HFFc6 (cell line): ENCODE results near the gene ATAD3A. TPM values are rescaled to one million over a fixed set of nuclear protein-coding genes. Genes with fewer than 3 reads are reported as not detected.

Source experiments
- DNase-seq: peaks from one replicate; pipeline ENCODE4 v3.0.0-alpha.2; 2018
- H3K27ac Mint-ChIP-seq: 2 replicates; pipeline ENCODE4 v1.8.0; 2020; ENCODE audit warnings: mild to moderate bottlenecking, mixed read lengths
- H3K27me3 Mint-ChIP-seq: 2 replicates; pipeline ENCODE4 v1.8.0; 2021; ENCODE audit warnings: mild to moderate bottlenecking, moderate library complexity, mixed read lengths; ENCODE audit not compliant: insufficient read depth
- H3K36me3 Mint-ChIP-seq: 2 replicates; pipeline ENCODE4 v1.8.0; 2021; ENCODE audit warnings: low read depth, mixed read lengths
- H3K4me1 Mint-ChIP-seq: 2 replicates; pipeline ENCODE4 v1.8.0; 2020; ENCODE audit warnings: low read depth, mixed read lengths
- H3K4me3 Mint-ChIP-seq: 2 replicates; pipeline ENCODE4 v1.8.0; 2020; ENCODE audit warnings: mild to moderate bottlenecking, moderate library complexity, mixed read lengths
- H3K9me3 Mint-ChIP-seq: 2 replicates; pipeline ENCODE4 v1.8.0; 2020; ENCODE audit warnings: mild to moderate bottlenecking, mixed read lengths
- CTCF ChIP-seq: fragments of 200-600 bp; sonication (generic); IDR thresholded peaks from 2 replicates; pipeline ENCODE4 v1.5.0; 2021; ENCODE audit warnings: antibody characterized with exemption, mild to moderate bottlenecking
- total RNA-seq, 6 experiments: library from RNA; stranded (reverse); fragmentation: NEBNext Ultra II Directional; extraction: Animal tissue kit (Norgen Biotek cat#: 25700); gene quantifications; 2 replicates in 1 of 6; 3 replicates in 5 of 6; pipeline ENCODE4 v1.2.3, GENCODE V29; 2021

Gene ATAD3A
- total RNA-seq, 6 experiments from 2014 or later = 48.7 to 61.5 (median 54.0) TPM

GRCh38 chr1:1559066-1559465 lies 47.1 kb downstream of the ATAD3A start:
- Mint-ChIP-seq H3K27me3 (no peaks in the 10 kb centered on the region; the same call in 1 of the 2 replicates), H3K9me3 (no peaks in the 10 kb centered on the region), H3K4me3 (no peak overlapping the region), H3K4me1 (peaks cover 11% of the 10 kb centered on the region), H3K27ac (no peak overlapping the region), H3K36me3 (peaks cover 18% of the 10 kb centered on the region)
- no peak for DNase-seq
- no peak for TF ChIP-seq CTCF

GRCh38 chr1:1560178-1560577 lies 48.2 kb downstream of the ATAD3A start:
- Mint-ChIP-seq H3K27ac (no peak overlapping the region), H3K9me3 (no peaks in the 10 kb centered on the region), H3K4me3 (no peak overlapping the region), H3K4me1 (peaks cover 4% of the 10 kb centered on the region), H3K36me3 (peaks cover 25% of the 10 kb centered on the region), H3K27me3 (no peaks in the 10 kb centered on the region; the same call in 1 of the 2 replicates)
- no peak for TF ChIP-seq CTCF
- no peak for DNase-seq

GRCh38 chr1:1561801-1562470 lies 50.0 kb downstream of the ATAD3A start:
- H3K36me3 Mint-ChIP-seq = peaks cover 29% of the 10 kb centered on the region
- H3K4me3 Mint-ChIP-seq = no peak overlapping the region
- H3K27me3 Mint-ChIP-seq = no peaks in the 10 kb centered on the region; the same call in 1 of the 2 replicates
- TF ChIP-seq CTCF = no peak
- no peak for DNase-seq
- H3K9me3 Mint-ChIP-seq = no peaks in the 10 kb centered on the region
- no peak overlapping the region for H3K27ac Mint-ChIP-seq
- no peaks in the 10 kb centered on the region for H3K4me1 Mint-ChIP-seq

- Mint-ChIP-seq H3K36me3 (peaks cover 34% of the 10 kb centered on the region), H3K4me1 (0 out of 2 replicates have a peak, but pooled peaks cover 5% of the 10 kb centered on the region), H3K27me3 (no peaks in the 10 kb centered on the region; the same call in 1 of the 2 replicates), H3K9me3 (no peaks in the 10 kb centered on the region), H3K4me3 (no peak overlapping the region), H3K27ac (no peak overlapping the region)
- TF ChIP-seq CTCF = no peak
- DNase-seq = no peak
Measured at GRCh38 chr1:1562556-1563195, 50.7 kb downstream of the ATAD3A start.

GRCh38 chr1:1563688-1564087 lies 51.7 kb downstream of the ATAD3A start:
- Mint-ChIP-seq H3K9me3 (no peaks in the 10 kb centered on the region), H3K27ac (no peak overlapping the region), H3K27me3 (no peaks in the 10 kb centered on the region; the same call in 1 of the 2 replicates), H3K4me3 (no peak overlapping the region), H3K36me3 (peaks cover 34% of the 10 kb centered on the region), H3K4me1 (0 out of 2 replicates have a peak, but pooled peaks cover 5% of the 10 kb centered on the region)
- no peak for TF ChIP-seq CTCF
- DNase-seq = no peak
